Parathyroid adenoma (tissue), 2 donors: Measurements from ENCODE around the gene PPP1R1C.

Source experiments
- H2AFZ ChIP-seq: fragments of 300-600 bp; sonication (generic); one replicate; pipeline ENCODE4 v1.7.0; 2017; ENCODE audit warnings: antibody characterized with exemption, mild to moderate bottlenecking
- H3K27ac ChIP-seq: fragments of 300-600 bp; sonication (generic); one replicate; pipeline ENCODE4 v1.7.0; 2017
- H3K27me3 ChIP-seq: fragments of 300-600 bp; sonication (generic); one replicate; pipeline ENCODE4 v1.7.0; 2017; ENCODE audit warnings: low read length; ENCODE audit not compliant: control insufficient read depth, insufficient read depth
- H3K36me3 ChIP-seq: fragments of 300-600 bp; sonication (generic); one replicate; pipeline ENCODE4 v1.7.0; 2017; ENCODE audit warnings: low read length; ENCODE audit not compliant: control insufficient read depth, insufficient read depth
- H3K4me1 ChIP-seq: fragments of 300-600 bp; sonication (generic); one replicate; pipeline ENCODE4 v1.7.0; 2017; ENCODE audit warnings: control low read depth
- H3K4me2 ChIP-seq: fragments of 300-600 bp; sonication (generic); one replicate; pipeline ENCODE4 v1.7.0; 2017; ENCODE audit warnings: low read length
- H3K4me3 ChIP-seq: fragments of 300-600 bp; sonication (generic); one replicate; pipeline ENCODE4 v1.7.0; 2017; ENCODE audit warnings: low read depth, low read length
- H3K79me2 ChIP-seq: fragments of 300-600 bp; sonication (generic); one replicate; pipeline ENCODE4 v1.7.0; 2017; ENCODE audit warnings: control low read depth
- H3K9ac ChIP-seq: fragments of 300-600 bp; sonication (generic); one replicate; pipeline ENCODE4 v1.7.0; 2017; ENCODE audit warnings: mild to moderate bottlenecking
- H3K9me3 ChIP-seq: fragments of 300-600 bp; sonication (generic); one replicate; pipeline ENCODE4 v1.7.0; 2017; ENCODE audit warnings: low read length; ENCODE audit not compliant: control insufficient read depth
- CTCF ChIP-seq: fragments of 300-600 bp; sonication (generic); IDR thresholded peaks from one replicate; pipeline ENCODE4 v1.7.0; 2017; ENCODE audit warnings: antibody characterized with exemption, mild to moderate bottlenecking
- donor health status: primary hyperparathyroidism.

Gene PPP1R1C

DNA sequence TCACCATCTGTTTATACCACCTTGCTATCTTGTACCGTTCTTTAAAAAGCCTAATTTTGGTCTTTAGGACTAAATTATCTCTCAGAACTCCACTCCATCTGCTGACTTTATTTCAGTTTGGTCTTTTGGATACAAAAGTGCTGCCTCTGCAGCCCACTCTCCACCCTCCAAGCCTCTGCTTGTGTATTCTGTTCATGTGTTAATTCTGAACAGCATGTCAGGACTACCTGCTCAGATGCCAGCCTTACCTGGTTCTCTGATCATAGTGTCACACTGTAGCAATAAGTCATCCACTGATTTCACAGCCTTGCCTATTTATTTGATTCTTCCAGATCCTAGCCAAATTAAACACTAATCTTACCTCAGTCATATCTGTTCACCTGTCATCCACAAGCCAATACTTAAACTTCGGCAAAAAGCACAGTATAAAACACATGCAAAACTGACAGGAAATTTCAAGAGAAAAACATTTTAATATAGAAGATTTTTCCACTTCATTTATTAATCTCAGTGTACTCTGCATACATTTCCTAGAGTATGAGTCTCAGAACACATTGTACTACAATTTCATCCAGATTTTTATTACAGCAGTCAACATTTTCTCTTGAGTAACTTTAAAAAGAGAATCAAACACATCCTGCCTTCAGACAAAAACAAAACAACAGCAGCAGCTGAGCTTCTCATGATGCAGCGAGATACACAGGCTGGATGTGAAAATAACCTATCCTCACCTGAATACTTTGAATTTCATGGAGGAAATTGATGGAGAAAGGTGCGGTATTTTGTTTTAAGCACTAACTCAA is 64.9 kb downstream of the PPP1R1C start:
- H3K4me3 ChIP-seq, result no peak overlapping the region
- no peaks in the 10 kb centered on the region for H3K4me1 ChIP-seq
- no peak overlapping the region for H3K27ac ChIP-seq
- no peak overlapping the region for H2AFZ ChIP-seq
- no peaks in the 10 kb centered on the region for H3K27me3 ChIP-seq
- no peak overlapping the region for H3K9ac ChIP-seq
- no peaks in the 10 kb centered on the region for H3K79me2 ChIP-seq
- no peaks in the 10 kb centered on the region for H3K36me3 ChIP-seq
- no peak overlapping the region for H3K4me2 ChIP-seq
- no peak for TF ChIP-seq CTCF
- no peaks in the 10 kb centered on the region for H3K9me3 ChIP-seq

- no peak overlapping the region for H3K4me2 ChIP-seq
- no peak for TF ChIP-seq CTCF
- H3K4me1 ChIP-seq, result no peaks in the 10 kb centered on the region
- H2AFZ ChIP-seq, result no peak overlapping the region
- H3K27ac ChIP-seq, result no peak overlapping the region
- no peaks in the 10 kb centered on the region for H3K79me2 ChIP-seq
- no peaks in the 10 kb centered on the region for H3K9me3 ChIP-seq
- no peak overlapping the region for H3K4me3 ChIP-seq
- H3K27me3 ChIP-seq, result no peaks in the 10 kb centered on the region
- no peak overlapping the region for H3K9ac ChIP-seq
- no peaks in the 10 kb centered on the region for H3K36me3 ChIP-seq
Observed at GRCh38 chr2:182055993-182056392, 70.3 kb downstream of the PPP1R1C start.

- H3K4me3 ChIP-seq, result no peak overlapping the region
- H3K36me3 ChIP-seq, result no peaks in the 10 kb centered on the region
- H3K4me1 ChIP-seq, result no peaks in the 10 kb centered on the region
- no peak for TF ChIP-seq CTCF
- H3K27ac ChIP-seq, result no peak overlapping the region
- H2AFZ ChIP-seq, result no peak overlapping the region
- no peak overlapping the region for H3K4me2 ChIP-seq
- H3K9me3 ChIP-seq, result no peaks in the 10 kb centered on the region
- no peaks in the 10 kb centered on the region for H3K79me2 ChIP-seq
- no peak overlapping the region for H3K9ac ChIP-seq
- no peaks in the 10 kb centered on the region for H3K27me3 ChIP-seq
Observed at GRCh38 chr2:182057002-182057401, 71.3 kb downstream of the PPP1R1C start.

DNA sequence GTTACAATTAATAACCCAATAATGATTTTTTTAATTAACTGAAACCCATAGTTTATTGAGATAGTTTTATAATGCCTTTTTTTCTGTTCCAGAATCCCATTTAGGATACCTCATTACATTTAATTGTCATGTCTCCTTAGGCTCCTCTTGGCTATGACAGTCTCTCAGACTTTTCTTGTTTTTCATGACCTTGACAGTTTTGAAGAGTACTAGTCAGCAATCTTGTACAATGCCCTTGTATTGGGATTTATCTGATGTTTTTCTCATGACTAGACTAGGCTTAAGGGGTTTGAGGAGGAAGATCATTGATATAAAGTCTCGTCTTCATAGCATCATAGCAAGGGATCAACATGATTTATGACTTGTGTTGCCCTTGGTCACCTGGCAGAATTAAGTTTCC is 72.4 kb downstream of the PPP1R1C start:
- Histone ChIP-seq H3K4me3 (no peak overlapping the region), H3K27me3 (no peaks in the 10 kb centered on the region)
- TF ChIP-seq CTCF, result no peak

DNA sequence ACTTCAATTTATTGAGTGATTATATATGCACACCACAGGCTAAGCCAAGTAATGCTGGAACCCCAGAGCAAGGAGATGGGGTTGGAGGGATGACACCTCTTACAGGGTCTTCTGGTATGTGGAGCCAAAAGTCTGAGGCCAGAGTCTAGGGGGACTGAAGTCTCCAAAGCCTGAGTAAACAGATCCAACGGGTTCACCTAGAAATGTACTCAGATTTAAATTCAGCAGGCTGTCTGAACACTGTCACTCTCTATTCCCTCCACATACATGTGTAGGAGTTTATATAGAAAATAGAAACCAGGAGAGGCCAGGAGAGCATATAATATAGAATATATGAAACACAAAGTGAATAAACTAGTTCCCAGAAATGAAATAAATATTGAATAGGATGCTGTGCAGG is 76.1 kb downstream of the PPP1R1C start:
- no peak for TF ChIP-seq CTCF
- Histone ChIP-seq H3K79me2 (no peaks in the 10 kb centered on the region), H3K4me1 (no peaks in the 10 kb centered on the region), H3K27me3 (no peaks in the 10 kb centered on the region), H3K4me2 (no peak overlapping the region), H3K27ac (no peak overlapping the region), H3K9ac (no peak overlapping the region), H3K36me3 (no peaks in the 10 kb centered on the region), H3K9me3 (no peaks in the 10 kb centered on the region), H2AFZ (no peak overlapping the region), H3K4me3 (no peak overlapping the region)

More for the DNA sequence above, 72.4 kb downstream of the PPP1R1C start:
- Histone ChIP-seq H3K79me2 (no peaks in the 10 kb centered on the region), H3K4me2 (no peak overlapping the region), H3K9ac (no peak overlapping the region), H3K27ac (no peak overlapping the region), H2AFZ (no peak overlapping the region), H3K36me3 (no peaks in the 10 kb centered on the region), H3K9me3 (no peaks in the 10 kb centered on the region), H3K4me1 (no peaks in the 10 kb centered on the region)
